Measurements from ENCODE around the gene EME1. TPM values are rescaled to one million over a fixed set of nuclear protein-coding genes. Genes with fewer than 3 reads are reported as not detected.

EME1 gene
- total RNA-seq, 5 donors from 2014 or later (not counting 1 experiment from before 2014, with no cell fraction given), result 0.75 to 2.1 (median 1.4) TPM

DNA sequence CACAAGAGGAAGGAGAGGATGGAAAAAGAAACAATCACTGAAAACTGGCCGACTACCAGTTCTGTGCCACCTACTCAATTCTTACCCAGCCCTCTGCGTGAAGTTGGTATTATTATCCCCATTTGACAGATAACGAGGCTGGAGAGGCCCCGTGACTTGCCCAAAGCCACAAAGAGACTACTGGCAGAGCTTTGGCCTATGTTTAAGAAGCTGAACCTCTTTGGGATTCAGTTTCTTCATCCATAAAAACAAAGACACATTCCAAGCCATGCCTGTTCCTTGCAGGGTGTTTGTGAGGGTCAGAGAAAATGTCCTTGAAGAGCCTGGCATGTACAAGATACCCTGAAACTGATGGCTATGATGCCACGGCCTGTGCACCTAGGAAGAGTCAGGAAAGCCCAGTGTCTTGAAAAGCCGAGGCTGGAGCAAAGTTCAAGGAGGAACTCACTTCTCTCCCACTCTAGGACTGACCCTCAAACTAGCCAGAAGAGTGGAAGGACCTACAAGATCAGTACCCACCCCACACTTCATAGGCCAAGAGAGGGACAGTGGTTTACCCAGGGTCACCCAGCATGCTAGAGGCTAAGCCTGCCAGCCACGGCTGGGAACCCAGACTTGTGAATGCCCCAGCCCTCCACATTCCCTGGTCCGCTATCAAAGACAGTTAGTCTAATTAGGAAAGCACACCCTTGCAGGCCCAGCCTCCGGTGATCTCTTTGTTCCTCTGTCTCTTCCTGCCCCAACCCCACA is 51.4 kb downstream of the EME1 start:
- POLR2A ChIA-PET, result no interaction called here
- H3K27me3 ChIP-seq (replicated peaks in 1 of 2; ENCODE audit: control insufficient read depth in 2 of 2, extremely low read depth in 1 of 2, insufficient read depth in 2 of 2, low read length in 1 of 2), result no peaks in the 10 kb centered on the region
- Mint-ChIP-seq H3K4me3 (peak overlapping the region in 2 of 3 donors; percentile 47 to 81), H3K27me3 (no peaks in the 10 kb centered on the region), H3K27ac (no peak overlapping the region), H3K4me1 (peaks cover 36 to 51% (median 40%) of the 10 kb centered on the region in 3 donors), H3K36me3 (no peaks in the 10 kb centered on the region), H3K9me3 (peaks cover 0 to under 1% (median 0%) of the 10 kb centered on the region in 3 donors)
- no peak overlapping the region for H3K4me3 ChIP-seq (ENCODE audit: control insufficient read depth in 1 of 2, extremely low read depth in 1 of 2, low read length in 1 of 2)
- ATAC-seq (replicated peaks in 1 of 4) (no peak), DNase-seq (no peak)
- CTCF ChIA-PET, result interaction anchor here in 1 of 2 donors (2.2 kb wide), 1 partner anchor 28 kb away, joined by 7 read pairs; the partner anchor contains the start of gene LRRC59
- no peak overlapping the region for H3K27ac ChIP-seq (ENCODE audit: low read length)
- H3K4me1 ChIP-seq (ENCODE audit: control insufficient read depth in 1 of 2, extremely low read depth in 1 of 2, insufficient read depth in 2 of 2, low read length in 2 of 2), result peaks cover 19 to 44% of the 10 kb centered on the region in 2 experiments
- H3K36me3 ChIP-seq (ENCODE audit: control insufficient read depth in 2 of 2, extremely low read depth in 1 of 2, insufficient read depth in 1 of 2, low read length in 1 of 2), result no peaks in the 10 kb centered on the region
- H3K9me3 ChIP-seq, result no peaks in the 10 kb centered on the region
- WGBS (ENCODE audit: insufficient coverage), result 97% methylated on average over 5 of the region's 9 CpGs

DNA sequence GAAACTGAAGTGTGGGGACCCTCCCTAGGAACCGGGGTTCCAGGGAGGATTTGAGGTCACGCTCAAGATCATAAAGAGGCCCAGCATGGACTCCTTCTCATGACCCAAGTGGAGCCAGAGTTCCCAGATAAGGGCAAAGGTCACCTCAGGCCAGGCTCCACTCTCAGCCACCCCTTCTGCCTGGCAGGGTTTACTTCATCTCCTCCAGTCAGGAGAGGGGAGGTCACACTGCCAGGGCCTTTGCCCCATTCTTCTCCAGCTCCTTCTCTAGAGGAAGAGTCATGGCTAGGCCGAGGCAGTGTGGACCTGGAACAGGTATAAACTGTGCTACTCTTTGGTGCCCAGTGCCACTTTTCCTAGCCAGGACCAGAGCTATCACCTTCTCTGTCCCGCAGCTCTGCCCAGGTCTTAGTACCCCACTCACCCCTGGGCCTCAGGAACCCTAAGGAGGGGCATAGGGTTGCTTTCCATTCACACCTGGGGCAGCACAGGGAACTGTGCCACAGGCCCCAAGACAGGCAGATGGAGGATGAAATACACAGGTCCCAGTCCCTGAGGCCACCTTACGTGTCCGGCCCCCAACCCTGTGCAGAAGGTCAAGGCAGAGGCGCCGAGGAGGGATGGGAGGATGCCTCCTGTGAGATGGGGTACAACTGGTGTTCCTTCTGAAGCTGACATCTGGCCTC is 52.1 kb downstream of the EME1 start:
- H3K4me1 ChIP-seq (ENCODE audit: control insufficient read depth in 1 of 2, extremely low read depth in 1 of 2, insufficient read depth in 2 of 2, low read length in 2 of 2), result peaks cover 19 to 44% of the 10 kb centered on the region in 2 experiments
- H3K27ac ChIP-seq (ENCODE audit: low read length), result peak overlapping the region; percentile 60
- H3K9me3 ChIP-seq, result no peaks in the 10 kb centered on the region
- CTCF ChIA-PET, result interaction anchor here in 1 of 2 donors (2.2 kb wide), 1 partner anchor 28 kb away, joined by 7 read pairs; the partner anchor contains the start of gene LRRC59
- ATAC-seq (replicated peaks in 1 of 4), result no peak
- H3K27ac Mint-ChIP-seq, result peak overlapping the region; percentile 49 to 77
- no peaks in the 10 kb centered on the region for H3K36me3 Mint-ChIP-seq
- peak overlapping the region; percentile 81 to 86 (median 85) for H3K4me3 Mint-ChIP-seq
- H3K4me3 ChIP-seq (ENCODE audit: control insufficient read depth in 1 of 2, extremely low read depth in 1 of 2, low read length in 1 of 2), result peak overlapping the region; percentile 58 to 79
- no peaks in the 10 kb centered on the region for H3K9me3 Mint-ChIP-seq
- WGBS (ENCODE audit: insufficient coverage), result 97% methylated on average over 6 of the region's 8 CpGs
- H3K4me1 Mint-ChIP-seq, result peaks cover 38 to 49% (median 41%) of the 10 kb centered on the region in 3 donors
- no peaks in the 10 kb centered on the region for H3K27me3 Mint-ChIP-seq
- no peaks in the 10 kb centered on the region for H3K36me3 ChIP-seq (ENCODE audit: control insufficient read depth in 2 of 2, extremely low read depth in 1 of 2, insufficient read depth in 1 of 2, low read length in 1 of 2)
- DNase-seq, result no peak
- POLR2A ChIA-PET, result no interaction called here
- no peaks in the 10 kb centered on the region for H3K27me3 ChIP-seq (replicated peaks in 1 of 2; ENCODE audit: control insufficient read depth in 2 of 2, extremely low read depth in 1 of 2, insufficient read depth in 2 of 2, low read length in 1 of 2)

DNA sequence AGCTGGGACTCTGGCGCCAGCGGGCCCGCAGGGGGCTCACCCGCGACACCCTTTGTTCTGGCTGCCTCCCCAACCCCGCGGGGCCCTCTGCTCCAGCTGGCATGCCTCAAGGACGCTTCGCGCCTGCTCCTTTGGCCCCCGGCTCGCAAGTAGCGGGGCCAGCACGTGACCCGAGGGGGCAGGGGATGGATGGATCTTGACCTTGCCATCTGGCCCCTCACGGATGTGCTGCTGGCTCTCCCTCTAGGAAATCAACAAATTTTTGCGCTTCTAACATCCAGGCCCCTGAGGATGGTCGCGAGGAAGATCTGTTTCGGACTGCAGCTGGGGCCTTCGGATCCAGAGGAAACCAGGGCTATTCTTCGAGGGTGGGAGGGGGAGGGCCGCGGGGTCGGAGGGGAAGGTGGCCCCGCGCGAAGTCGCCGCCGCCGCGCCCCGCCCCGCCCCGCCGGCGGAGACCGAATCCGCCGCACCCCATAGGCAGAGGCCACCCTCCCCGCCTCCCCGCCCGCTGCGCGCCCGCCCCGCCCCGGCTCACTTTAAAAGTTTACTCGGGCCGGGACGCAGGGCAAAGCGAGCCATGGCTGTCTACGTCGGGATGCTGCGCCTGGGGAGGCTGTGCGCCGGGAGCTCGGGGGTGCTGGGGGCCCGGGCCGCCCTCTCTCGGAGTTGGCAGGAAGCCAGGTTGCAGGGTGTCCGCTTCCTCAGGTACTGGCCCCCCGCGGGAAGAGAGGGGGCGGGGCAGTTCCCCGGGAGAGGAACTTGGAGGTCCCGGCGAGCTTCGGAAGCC is 52.8 kb downstream of the EME1 start, which contains the start of gene ACSF2:
TSS of gene ACSF2 (plus strand) at position 537 of the 790 bp plus-strand sequence. CDS start at position 581, 44 bp downstream.
- Mint-ChIP-seq H3K4me3 (peak within 1 kb of the TSS; percentile 81 to 86 (median 85)), H3K4me1 (peaks cover 34 to 42% (median 35%) of the 10 kb centered on the region in 3 donors), H3K36me3 (no peaks in the 10 kb centered on the region), H3K27me3 (no peaks in the 10 kb centered on the region), H3K27ac (peak within 1 kb of the TSS; percentile 86 to 89), H3K9me3 (no peaks in the 10 kb centered on the region)
- peak within 1 kb of the TSS; percentile 69 for H3K27ac ChIP-seq (ENCODE audit: low read length)
- H3K4me3 ChIP-seq (ENCODE audit: control insufficient read depth in 1 of 2, extremely low read depth in 1 of 2, low read length in 1 of 2), result peak within 1 kb of the TSS; percentile 58 to 79
- peaks cover 17 to 37% of the 10 kb centered on the region in 2 experiments for H3K4me1 ChIP-seq (ENCODE audit: control insufficient read depth in 1 of 2, extremely low read depth in 1 of 2, insufficient read depth in 2 of 2, low read length in 2 of 2)
- POLR2A ChIA-PET, result interaction anchor here in 1 of 2 donors (1.3 kb wide), 1 partner anchor 12 kb away, joined by 3 read pairs; no protein-coding TSS in a partner anchor
- peak; percentile 24 to 75 (median 63) for DNase-seq
- WGBS (ENCODE audit: insufficient coverage), result 2% methylated on average over 48 of the region's 70 CpGs
- no peaks in the 10 kb centered on the region for H3K36me3 ChIP-seq (ENCODE audit: control insufficient read depth in 2 of 2, extremely low read depth in 1 of 2, insufficient read depth in 1 of 2, low read length in 1 of 2)
- no peaks in the 10 kb centered on the region for H3K9me3 ChIP-seq
- peak; percentile 88 to 92 (median 91) for ATAC-seq (replicated peaks in 1 of 4)
- no peaks in the 10 kb centered on the region for H3K27me3 ChIP-seq (replicated peaks in 1 of 2; ENCODE audit: control insufficient read depth in 2 of 2, extremely low read depth in 1 of 2, insufficient read depth in 2 of 2, low read length in 1 of 2)
- CTCF ChIA-PET, result interaction anchor here in 1 of 2 donors (2.2 kb wide), 1 partner anchor 29 kb away, joined by 7 read pairs; the partner anchor contains the start of gene LRRC59

DNA sequence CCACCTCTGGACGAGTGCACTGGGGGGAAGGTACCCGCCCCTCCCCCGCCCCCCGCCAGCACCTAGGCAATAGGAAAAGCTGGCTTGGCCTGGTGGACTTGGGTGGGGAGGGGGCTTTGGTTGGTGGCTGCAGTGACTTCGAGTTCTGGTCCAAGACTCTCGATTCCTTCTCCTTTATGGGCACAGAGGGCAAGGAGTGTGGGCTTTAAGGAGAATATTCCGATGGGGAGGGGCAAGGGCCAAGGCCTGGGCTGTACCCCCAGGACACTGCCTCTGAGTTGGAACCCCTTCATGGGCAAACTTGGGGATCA is 53.4 kb downstream of the EME1 start:
- no CpG with 5 or more reads among the region's 7 CpGs for WGBS (ENCODE audit: insufficient coverage)
- H3K4me1 ChIP-seq (ENCODE audit: control insufficient read depth in 1 of 2, extremely low read depth in 1 of 2, insufficient read depth in 2 of 2, low read length in 2 of 2), result peaks cover 11 to 32% of the 10 kb centered on the region in 2 experiments

DNA sequence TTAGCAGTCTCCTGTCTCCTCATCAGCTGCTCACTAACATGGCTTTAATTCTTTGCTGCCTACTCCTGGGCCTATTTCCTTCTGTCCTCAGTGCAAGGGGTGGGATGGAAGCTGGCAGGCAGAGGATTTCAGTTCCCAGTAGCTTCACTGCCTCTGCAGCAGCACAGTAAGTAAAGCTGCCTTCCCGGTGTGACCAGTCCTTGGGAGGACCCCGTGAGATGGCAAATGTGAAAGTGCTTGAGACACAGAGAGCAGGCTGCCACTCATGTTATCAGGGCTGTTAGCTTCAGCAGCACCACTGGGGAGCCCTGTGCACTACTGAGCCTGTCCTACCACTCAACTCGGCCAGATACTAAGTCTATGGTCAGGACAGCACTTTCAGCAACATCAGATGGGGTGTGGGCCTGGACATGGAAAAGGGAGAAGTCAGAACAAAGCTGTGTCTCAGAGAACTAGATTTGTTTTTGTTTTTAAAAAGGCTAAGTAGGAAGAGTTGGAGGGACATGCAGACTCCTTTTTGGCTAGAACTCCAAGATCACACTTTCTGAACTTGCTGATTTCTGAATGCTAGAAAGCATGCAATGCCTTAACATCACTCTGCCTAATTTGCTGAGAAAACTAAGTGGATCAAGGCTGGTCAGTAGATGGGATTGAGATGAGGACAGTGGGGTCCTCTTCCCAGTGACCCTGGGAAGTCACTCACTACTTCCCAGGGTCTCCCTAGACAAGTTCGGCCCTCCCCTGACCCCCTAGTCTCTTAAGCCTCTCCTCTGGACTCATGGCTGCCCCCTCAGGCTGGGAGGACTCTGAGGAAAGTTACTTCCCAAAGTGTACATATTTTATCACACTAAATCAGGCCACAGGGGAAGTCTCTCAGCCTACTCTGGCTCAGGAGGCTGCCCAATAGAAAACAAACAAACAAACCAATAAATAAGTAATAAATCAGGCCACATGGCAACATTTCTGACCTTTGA is 54.1 kb downstream of the EME1 start:
- H3K27ac Mint-ChIP-seq, result peak overlapping the region; percentile 86 to 88
- H3K36me3 ChIP-seq (ENCODE audit: control insufficient read depth in 2 of 2, extremely low read depth in 1 of 2, insufficient read depth in 1 of 2, low read length in 1 of 2), result no peaks in the 10 kb centered on the region
- H3K4me3 ChIP-seq (ENCODE audit: control insufficient read depth in 1 of 2, extremely low read depth in 1 of 2, low read length in 1 of 2), result peak overlapping the region; percentile 40 to 79
- CTCF ChIA-PET, result interaction anchor here in 1 of 2 donors (2.2 kb wide), 1 partner anchor 30 kb away, joined by 7 read pairs; the partner anchor contains the start of gene LRRC59
- DNase-seq, result peak in 8 of 35 experiments; percentile 4 to 38 (median 8)
- 26% methylated on average over 3 of the region's 4 CpGs for WGBS (ENCODE audit: insufficient coverage)
- no peaks in the 10 kb centered on the region for H3K9me3 Mint-ChIP-seq
- peak overlapping the region; percentile 69 for H3K27ac ChIP-seq (ENCODE audit: low read length)
- no peaks in the 10 kb centered on the region for H3K27me3 Mint-ChIP-seq
- H3K4me1 ChIP-seq (ENCODE audit: control insufficient read depth in 1 of 2, extremely low read depth in 1 of 2, insufficient read depth in 2 of 2, low read length in 2 of 2), result peaks cover 8 to 31% of the 10 kb centered on the region in 2 experiments
- peak overlapping the region; percentile 81 to 86 (median 85) for H3K4me3 Mint-ChIP-seq
- ATAC-seq (replicated peaks in 1 of 4), result peak; percentile 12 to 47 (median 26)
- POLR2A ChIA-PET, result interaction anchor here in 1 of 2 donors (0.5 to 1.3 kb wide), 3 partner anchors 11 to 19 kb away, joined by 3 read pairs; no protein-coding TSS in a partner anchor
- H3K36me3 Mint-ChIP-seq, result peaks cover 5% of the 10 kb centered on the region
- H3K9me3 ChIP-seq, result no peaks in the 10 kb centered on the region
- no peaks in the 10 kb centered on the region for H3K27me3 ChIP-seq (replicated peaks in 1 of 2; ENCODE audit: control insufficient read depth in 2 of 2, extremely low read depth in 1 of 2, insufficient read depth in 2 of 2, low read length in 1 of 2)
- H3K4me1 Mint-ChIP-seq, result peaks cover 23 to 32% (median 26%) of the 10 kb centered on the region in 3 donors

More for the DNA sequence above, 53.4 kb downstream of the EME1 start:
- ChIA-PET POLR2A (interaction anchor here in 1 of 2 donors (1.3 kb wide), 1 partner anchor 11 kb away, joined by 3 read pairs; no protein-coding TSS in a partner anchor), CTCF (interaction anchor here in 1 of 2 donors (2.2 kb wide), 1 partner anchor 30 kb away, joined by 7 read pairs; the partner anchor contains the start of gene LRRC59)
- peak overlapping the region; percentile 40 to 79 for H3K4me3 ChIP-seq (ENCODE audit: control insufficient read depth in 1 of 2, extremely low read depth in 1 of 2, low read length in 1 of 2)
- no peaks in the 10 kb centered on the region for H3K9me3 ChIP-seq
- Mint-ChIP-seq H3K36me3 (peaks cover 4% of the 10 kb centered on the region), H3K4me1 (peaks cover 28 to 37% (median 31%) of the 10 kb centered on the region in 3 donors), H3K9me3 (no peaks in the 10 kb centered on the region), H3K27ac (peak overlapping the region; percentile 86 to 88), H3K27me3 (no peaks in the 10 kb centered on the region), H3K4me3 (peak overlapping the region; percentile 81 to 86 (median 85))
- no peaks in the 10 kb centered on the region for H3K27me3 ChIP-seq (replicated peaks in 1 of 2; ENCODE audit: control insufficient read depth in 2 of 2, extremely low read depth in 1 of 2, insufficient read depth in 2 of 2, low read length in 1 of 2)
- DNase-seq (no peak), ATAC-seq (replicated peaks in 1 of 4) (peak in 1 of 4 experiments; percentile 2)
- no peaks in the 10 kb centered on the region for H3K36me3 ChIP-seq (ENCODE audit: control insufficient read depth in 2 of 2, extremely low read depth in 1 of 2, insufficient read depth in 1 of 2, low read length in 1 of 2)
- H3K27ac ChIP-seq (ENCODE audit: low read length), result peak overlapping the region; percentile 69
